Activated T-helper 2 cell treated with anti-CD3 and anti-CD28 coated beads, Interferon-gamma antibody, Interleukin-2, Interleukin-4, amounts not matched to agents 10 μg/mL and 5 μg/mL and 100 μg/mL, durations not matched to agents 14 hours and 24 hours and 36 hours (primary cell): Measurements from ENCODE around the gene CACNA1D. TPM values are rescaled to one million over a fixed set of nuclear protein-coding genes. Genes with fewer than 3 reads are reported as not detected.
"Not testable (repeated sequence)": the region's sequence is repeated elsewhere in the genome, so short reads cannot be mapped to it uniquely, and the experiment has no call there.

Experiments used
- DNase-seq: peaks from one replicate; pipeline ENCODE4 v3.0.0; 2021; ENCODE audit warnings: low spot score
- H3K27ac Mint-ChIP-seq: one replicate; pipeline ENCODE4 v1.8.0; 2021; ENCODE audit warnings: mixed read lengths
- H3K27me3 Mint-ChIP-seq: one replicate; pipeline ENCODE4 v1.8.0; 2021; ENCODE audit warnings: low read depth, mixed read lengths
- H3K36me3 Mint-ChIP-seq: one replicate; pipeline ENCODE4 v1.8.0; 2021; ENCODE audit warnings: low read depth, mixed read lengths
- H3K4me1 Mint-ChIP-seq: one replicate; pipeline ENCODE4 v1.8.0; 2021; ENCODE audit warnings: low read depth, mixed read lengths
- H3K4me3 Mint-ChIP-seq: one replicate; pipeline ENCODE4 v1.8.0; 2021; ENCODE audit warnings: low read depth, mild to moderate bottlenecking, moderate library complexity, mixed read lengths
- H3K9me3 Mint-ChIP-seq: one replicate; pipeline ENCODE4 v1.8.0; 2021; ENCODE audit warnings: mixed read lengths
- intact Hi-C: fragments of 100-400 bp; cut with micrococcal nuclease; formaldehyde crosslinking; loops from one replicate; pipeline ENCODE4 v1.15.1; 2023
- total RNA-seq: library from RNA; stranded (reverse); gene quantifications from 2 replicates; pipeline ENCODE4 v1.2.3, GENCODE V29; 2022

CACNA1D gene
- total RNA-seq, 1 donor from 2014 or later, result 9.3 TPM

DNA sequence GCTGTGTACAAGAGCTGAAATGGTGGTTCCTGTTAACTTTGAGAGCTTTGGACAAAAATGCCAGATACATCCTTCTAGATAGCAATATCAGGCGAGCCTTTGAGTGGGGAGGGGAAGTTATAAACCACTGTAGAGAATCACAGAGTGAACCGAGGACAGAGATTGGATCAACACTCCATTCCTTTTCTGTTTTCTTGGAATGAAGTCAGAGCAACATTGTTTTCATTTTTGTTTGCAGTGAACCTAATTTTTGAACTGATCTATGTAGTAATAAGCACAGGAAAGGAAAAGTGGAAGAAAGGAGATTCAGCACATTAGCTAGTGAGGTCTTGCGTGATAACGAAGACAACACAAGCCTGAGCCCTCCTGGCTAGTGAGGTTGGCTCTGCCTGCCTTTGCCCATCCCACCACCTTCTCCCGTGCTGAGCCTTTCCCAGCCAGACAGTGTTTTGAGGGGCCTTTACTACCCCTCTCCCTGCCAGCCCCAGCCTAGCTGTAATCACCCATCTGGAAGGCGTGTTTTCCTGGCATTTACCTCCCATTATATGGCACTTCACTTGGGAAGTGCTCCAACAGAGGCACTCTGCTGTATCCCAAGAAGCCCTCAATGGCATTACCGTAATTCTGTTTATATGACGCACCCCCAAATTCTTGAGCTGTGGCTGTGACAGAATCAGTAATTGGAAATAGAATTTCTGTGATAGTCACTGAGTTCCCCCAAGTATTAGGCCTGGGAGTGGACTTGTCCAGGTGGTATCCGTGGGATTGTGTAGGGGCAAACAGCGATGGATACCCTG lies 129.8 kb downstream of the CACNA1D start:
- Mint-ChIP-seq H3K9me3 (no peaks in the 10 kb centered on the region), H3K36me3 (no peaks in the 10 kb centered on the region), H3K4me3 (no peak overlapping the region), H3K4me1 (no peaks in the 10 kb centered on the region), H3K27me3 (peaks cover 24% of the 10 kb centered on the region), H3K27ac (no peak overlapping the region)
- intact Hi-C loops, result no loop called here
- DNase-seq, result no peak

- H3K36me3 Mint-ChIP-seq, result no peaks in the 10 kb centered on the region
- H3K4me1 Mint-ChIP-seq, result no peaks in the 10 kb centered on the region
- peaks cover 17% of the 10 kb centered on the region for H3K27me3 Mint-ChIP-seq
- H3K27ac Mint-ChIP-seq, result no peak overlapping the region
- no peak overlapping the region for H3K4me3 Mint-ChIP-seq
- intact Hi-C loops, result no loop called here
- no peak for DNase-seq
- H3K9me3 Mint-ChIP-seq, result no peaks in the 10 kb centered on the region
These were observed 132.5 kb downstream of the CACNA1D start for GRCh38 chr3:53626876-53627275.

GRCh38 chr3:53628536-53629401 lies 134.4 kb downstream of the CACNA1D start:
- Mint-ChIP-seq H3K4me1 (no peaks in the 10 kb centered on the region), H3K27me3 (peaks cover 18% of the 10 kb centered on the region), H3K36me3 (no peaks in the 10 kb centered on the region), H3K4me3 (no peak overlapping the region), H3K9me3 (no peaks in the 10 kb centered on the region), H3K27ac (no peak overlapping the region)
- no peak for DNase-seq
- intact Hi-C loops, result no loop called here

- intact Hi-C loops, result no loop called here
- H3K27ac Mint-ChIP-seq, result no peak overlapping the region
- H3K9me3 Mint-ChIP-seq, result no peaks in the 10 kb centered on the region
- H3K4me1 Mint-ChIP-seq, result no peaks in the 10 kb centered on the region
- H3K4me3 Mint-ChIP-seq, result no peak overlapping the region
- DNase-seq, result no peak
- H3K27me3 Mint-ChIP-seq, result peaks cover 13% of the 10 kb centered on the region
- no peaks in the 10 kb centered on the region for H3K36me3 Mint-ChIP-seq
These were observed 135.0 kb downstream of the CACNA1D start for GRCh38 chr3:53629402-53629723.

DNA sequence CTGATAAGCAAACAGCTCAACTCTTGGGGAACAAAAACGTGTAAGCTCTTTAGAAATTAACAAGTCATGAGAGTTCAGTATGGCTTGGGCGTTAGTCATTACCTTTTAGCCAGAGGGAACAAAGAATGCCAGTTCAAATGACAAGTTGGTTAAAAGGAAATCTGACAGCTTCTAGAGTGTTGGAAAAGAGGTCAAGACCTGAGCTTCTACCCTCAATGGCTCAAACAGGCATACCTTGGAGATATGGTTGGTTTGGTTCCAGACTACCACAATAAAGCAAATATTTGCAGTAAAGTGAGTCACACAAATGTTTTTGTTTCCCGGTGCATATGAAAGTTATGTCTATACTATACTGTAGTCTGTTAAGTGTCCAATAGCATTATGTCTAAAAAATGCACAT lies 136.1 kb downstream of the CACNA1D start:
- peaks cover 14% of the 10 kb centered on the region for H3K27me3 Mint-ChIP-seq
- H3K9me3 Mint-ChIP-seq, result no peaks in the 10 kb centered on the region
- no peak overlapping the region for H3K27ac Mint-ChIP-seq
- H3K4me1 Mint-ChIP-seq, result no peaks in the 10 kb centered on the region
- intact Hi-C loops, result no loop called here
- DNase-seq, result no peak
- no peaks in the 10 kb centered on the region for H3K36me3 Mint-ChIP-seq
- H3K4me3 Mint-ChIP-seq, result no peak overlapping the region

DNA sequence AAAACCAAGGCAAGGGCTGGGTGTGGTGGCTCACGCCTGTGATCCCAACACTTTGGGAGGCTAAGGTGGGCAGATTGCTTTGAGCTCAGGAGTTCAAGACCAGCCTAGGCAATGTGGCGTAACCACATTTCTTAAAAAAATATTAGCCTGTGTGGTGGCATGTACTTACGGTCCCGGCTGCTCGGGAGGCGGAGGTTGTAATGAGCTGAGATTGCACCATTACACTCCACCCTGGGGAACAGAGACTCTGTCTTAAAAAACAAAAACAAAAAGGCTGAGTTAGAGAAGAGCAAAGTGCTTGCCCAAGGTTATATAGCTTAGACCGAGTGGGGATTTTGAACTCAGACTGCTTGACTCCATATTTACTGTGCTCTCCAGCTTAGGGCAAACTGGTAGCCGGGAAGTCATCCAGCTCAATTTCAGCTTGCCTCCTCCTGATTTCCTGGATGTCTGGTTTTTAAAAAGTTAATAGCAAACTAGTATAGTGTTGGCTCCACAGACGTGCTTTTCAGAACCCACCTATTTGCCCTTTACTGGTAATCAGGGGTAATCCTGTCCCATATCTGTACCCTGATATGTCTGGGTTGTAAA lies 138.9 kb downstream of the CACNA1D start:
- Mint-ChIP-seq H3K27me3 (peaks cover 18% of the 10 kb centered on the region), H3K27ac (no peak overlapping the region), H3K36me3 (no peaks in the 10 kb centered on the region), H3K9me3 (no peaks in the 10 kb centered on the region), H3K4me1 (no peaks in the 10 kb centered on the region), H3K4me3 (no peak overlapping the region)
- DNase-seq, result no peak
- intact Hi-C loops, result no loop called here

- Mint-ChIP-seq H3K36me3 (no peaks in the 10 kb centered on the region), H3K4me3 (no peak overlapping the region), H3K9me3 (no peaks in the 10 kb centered on the region), H3K4me1 (no peaks in the 10 kb centered on the region), H3K27me3 (peaks cover 18% of the 10 kb centered on the region), H3K27ac (no peak overlapping the region)
- DNase-seq, result no peak
- intact Hi-C loops, result no loop called here
These were observed 140.6 kb downstream of the CACNA1D start for GRCh38 chr3:53635041-53635440.

- H3K27ac Mint-ChIP-seq, H3K36me3 Mint-ChIP-seq, H3K4me1 Mint-ChIP-seq, H3K9me3 Mint-ChIP-seq, H3K4me3 Mint-ChIP-seq, DNase-seq, intact Hi-C loops: not testable (repeated sequence)
- peaks cover 18% of the 10 kb centered on the region for H3K27me3 Mint-ChIP-seq
These were observed 144.4 kb downstream of the CACNA1D start for GRCh38 chr3:53638806-53639205.

- Mint-ChIP-seq H3K4me3 (no peak overlapping the region), H3K9me3 (no peaks in the 10 kb centered on the region), H3K4me1 (no peaks in the 10 kb centered on the region), H3K27ac (no peak overlapping the region), H3K36me3 (no peaks in the 10 kb centered on the region), H3K27me3 (peaks cover 27% of the 10 kb centered on the region)
- intact Hi-C loops, result no loop called here
- no peak for DNase-seq
These were observed 147.0 kb downstream of the CACNA1D start for GRCh38 chr3:53641397-53641796.

- Mint-ChIP-seq H3K27ac (no peak overlapping the region), H3K4me1 (no peaks in the 10 kb centered on the region), H3K9me3 (no peaks in the 10 kb centered on the region), H3K36me3 (no peaks in the 10 kb centered on the region), H3K4me3 (no peak overlapping the region), H3K27me3 (peaks cover 25% of the 10 kb centered on the region)
- intact Hi-C loops, result no loop called here
- no peak for DNase-seq
These were observed 147.8 kb downstream of the CACNA1D start for GRCh38 chr3:53642211-53642610.

DNA sequence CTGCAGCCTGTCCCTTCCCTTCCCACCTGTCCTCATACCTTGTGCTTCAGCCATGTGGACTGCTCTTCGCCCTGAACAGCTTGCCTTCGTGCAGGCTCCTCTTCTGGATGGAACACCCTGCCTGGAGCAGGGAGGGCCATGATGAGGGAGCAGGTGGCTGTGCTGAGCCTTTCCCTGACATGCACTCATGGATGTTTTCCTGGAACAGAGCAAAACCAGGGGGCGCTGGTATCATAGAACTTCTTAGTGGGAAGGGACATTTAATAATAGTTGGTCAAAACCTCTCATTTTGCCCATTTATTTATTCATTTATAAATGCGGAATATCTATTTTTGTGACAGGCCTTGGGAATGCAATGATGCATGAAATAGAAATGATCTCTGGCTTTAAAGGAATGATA lies 149.3 kb downstream of the CACNA1D start:
- intact Hi-C loops, result no loop called here
- no peak for DNase-seq
- Mint-ChIP-seq H3K4me3 (no peak overlapping the region), H3K4me1 (no peaks in the 10 kb centered on the region), H3K27me3 (peaks cover 25% of the 10 kb centered on the region), H3K27ac (no peak overlapping the region), H3K9me3 (no peaks in the 10 kb centered on the region), H3K36me3 (no peaks in the 10 kb centered on the region)

- Mint-ChIP-seq H3K36me3 (no peaks in the 10 kb centered on the region), H3K4me1 (peaks cover 13% of the 10 kb centered on the region), H3K27ac (no peak overlapping the region), H3K9me3 (no peaks in the 10 kb centered on the region), H3K4me3 (no peak overlapping the region), H3K27me3 (peaks cover 22% of the 10 kb centered on the region)
- DNase-seq, result no peak
- intact Hi-C loops, result no loop called here
These were observed 151.3 kb downstream of the CACNA1D start for GRCh38 chr3:53645754-53646153.

- H3K9me3 Mint-ChIP-seq, result peaks cover 1% of the 10 kb centered on the region
- H3K36me3 Mint-ChIP-seq, result no peaks in the 10 kb centered on the region
- intact Hi-C loops, result no loop called here
- H3K4me1 Mint-ChIP-seq, result peaks cover 20% of the 10 kb centered on the region
- no peak overlapping the region for H3K27ac Mint-ChIP-seq
- H3K4me3 Mint-ChIP-seq, result no peak overlapping the region
- peaks cover 17% of the 10 kb centered on the region for H3K27me3 Mint-ChIP-seq
- DNase-seq, result no peak
These were observed 152.3 kb downstream of the CACNA1D start for GRCh38 chr3:53646723-53647122.
